Gastroesophageal sphincter (tissue), 3 donors: ENCODE measurements around the gene TUBGCP3.

Experiments
- CTCF ChIP-seq, 4 experiments: fragments of 200-600 bp in 2 of 4; fragments of 450-650 bp in 2 of 4; sonication (generic) in 1 of 4; IDR thresholded peaks; one replicate each; pipeline ENCODE4 v1.5.1; 2017 to 2019; ENCODE audit warnings: antibody characterized with exemption in 4 of 4, mild to moderate bottlenecking in 2 of 4, moderate library complexity in 2 of 4
- POLR2A ChIP-seq, 2 donors: fragments of 450-650 bp; IDR thresholded peaks; one replicate each; pipeline ENCODE4 v1.6.1; 2017; ENCODE audit warnings: antibody characterized with exemption in 2 of 2, mild to moderate bottlenecking in 2 of 2, moderate library complexity in 1 of 2
- POLR2AphosphoS5 ChIP-seq: sonication (generic); formaldehyde crosslinking; IDR thresholded peaks from one replicate; pipeline ENCODE4 v1.6.1; 2017; ENCODE audit warnings: antibody characterized with exemption

DNA sequence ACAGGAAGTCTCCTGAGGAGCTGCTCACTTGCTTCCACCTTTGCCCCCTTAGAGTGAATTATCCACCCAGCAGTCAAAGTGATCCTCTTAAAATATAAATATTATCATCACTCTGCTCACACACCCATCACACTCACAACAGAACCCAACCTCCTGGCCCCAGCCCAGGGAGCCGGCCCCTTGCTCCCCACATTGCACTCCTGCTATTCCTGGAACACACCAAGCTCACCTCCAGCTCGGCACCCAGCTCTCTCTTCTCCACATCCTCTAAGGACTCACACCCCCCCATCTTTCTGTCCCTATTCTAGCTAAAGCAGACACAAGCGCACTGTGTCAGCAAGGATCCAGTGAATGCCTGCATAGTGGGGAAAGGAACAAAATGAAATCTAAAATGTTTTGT lies 7.0 kb downstream of the TUBGCP3 start:
- TF ChIP-seq CTCF (IDR thresholded peaks at IDR 0.05) = no peak
- TF ChIP-seq POLR2AphosphoS5 = no peak
- TF ChIP-seq POLR2A (IDR thresholded peaks at IDR 0.05) = no peak
